Measurements from ENCODE around the gene HS3ST4.

The HS3ST4 gene

GRCh38 chr16:25691519-25692091 is at the start of gene HS3ST4:
HS3ST4 (plus strand) TSS chr16:25691959.
- DNase-seq = no peak

- DNase-seq = no peak
Measured at GRCh38 chr16:25643633-25644032, 48.1 kb upstream of the HS3ST4 start.

- no peak for DNase-seq
Measured at GRCh38 chr16:25656639-25657038, 35.1 kb upstream of the HS3ST4 start.

GRCh38 chr16:25676820-25677219 is 14.9 kb upstream of the HS3ST4 start:
- DNase-seq = no peak

- no peak for DNase-seq
Measured at GRCh38 chr16:25679511-25679910, 12.2 kb upstream of the HS3ST4 start.

- DNase-seq = no peak
Measured at GRCh38 chr16:25689137-25689836, 2.5 kb upstream of the HS3ST4 start.

- no peak for DNase-seq
Measured at GRCh38 chr16:25690552-25691143, 1.1 kb upstream of the HS3ST4 start.

GRCh38 chr16:25692351-25692741 is 587 bp downstream of the HS3ST4 start:
- DNase-seq = no peak

- DNase-seq = no peak
Measured at GRCh38 chr16:25692742-25693508, 1.2 kb downstream of the HS3ST4 start.

- no peak for DNase-seq
Measured at GRCh38 chr16:25693631-25694030, 1.9 kb downstream of the HS3ST4 start.

GRCh38 chr16:25699069-25699468 is 7.3 kb downstream of the HS3ST4 start:
- DNase-seq = no peak

GRCh38 chr16:25700547-25700946 is 8.8 kb downstream of the HS3ST4 start:
- DNase-seq = no peak

GRCh38 chr16:25707553-25707952 is 15.8 kb downstream of the HS3ST4 start:
- no peak for DNase-seq

- no peak for DNase-seq
Measured at GRCh38 chr16:25707982-25708583, 16.3 kb downstream of the HS3ST4 start.

- DNase-seq = no peak
Measured at GRCh38 chr16:25709213-25709612, 17.5 kb downstream of the HS3ST4 start.

- no peak for DNase-seq
Measured at GRCh38 chr16:25713785-25714570, 22.2 kb downstream of the HS3ST4 start.

GRCh38 chr16:25716186-25716585 is 24.4 kb downstream of the HS3ST4 start:
- DNase-seq = no peak

GRCh38 chr16:25721439-25721838 is 29.7 kb downstream of the HS3ST4 start:
- no peak for DNase-seq

- DNase-seq = no peak
Measured at GRCh38 chr16:25726430-25727098, 34.8 kb downstream of the HS3ST4 start.

GRCh38 chr16:25729188-25729915 is 37.6 kb downstream of the HS3ST4 start:
- no peak for DNase-seq

GRCh38 chr16:25730396-25730795 is 38.6 kb downstream of the HS3ST4 start:
- DNase-seq = no peak
